ENCODE results near the gene SORL1-AS1.

SORL1-AS1 gene

DNA sequence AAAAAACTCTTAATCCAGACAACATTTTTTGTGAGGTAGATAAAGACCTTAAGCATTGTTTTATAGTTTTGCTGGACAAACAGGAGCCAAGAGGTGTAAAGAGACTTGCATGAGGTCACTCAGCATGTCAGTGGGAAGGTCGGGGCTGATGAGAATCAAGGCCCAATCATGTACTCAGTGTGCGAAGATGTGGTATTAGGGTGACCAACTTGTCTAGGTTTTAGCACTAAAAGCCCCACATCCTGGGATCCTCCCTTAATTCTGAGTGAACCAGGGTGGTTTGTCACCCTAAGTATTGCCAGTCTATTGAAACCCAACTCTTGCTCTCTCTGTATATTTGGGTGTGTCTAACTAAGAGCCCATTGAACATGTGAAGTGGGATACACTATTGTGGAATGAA, 19.5 kb upstream of the SORL1-AS1 start:
- H3K36me3 ChIP-seq, result no peaks in the 10 kb centered on the region; the same call in 1 of the 2 replicates
- TF ChIP-seq, protein P1, sequence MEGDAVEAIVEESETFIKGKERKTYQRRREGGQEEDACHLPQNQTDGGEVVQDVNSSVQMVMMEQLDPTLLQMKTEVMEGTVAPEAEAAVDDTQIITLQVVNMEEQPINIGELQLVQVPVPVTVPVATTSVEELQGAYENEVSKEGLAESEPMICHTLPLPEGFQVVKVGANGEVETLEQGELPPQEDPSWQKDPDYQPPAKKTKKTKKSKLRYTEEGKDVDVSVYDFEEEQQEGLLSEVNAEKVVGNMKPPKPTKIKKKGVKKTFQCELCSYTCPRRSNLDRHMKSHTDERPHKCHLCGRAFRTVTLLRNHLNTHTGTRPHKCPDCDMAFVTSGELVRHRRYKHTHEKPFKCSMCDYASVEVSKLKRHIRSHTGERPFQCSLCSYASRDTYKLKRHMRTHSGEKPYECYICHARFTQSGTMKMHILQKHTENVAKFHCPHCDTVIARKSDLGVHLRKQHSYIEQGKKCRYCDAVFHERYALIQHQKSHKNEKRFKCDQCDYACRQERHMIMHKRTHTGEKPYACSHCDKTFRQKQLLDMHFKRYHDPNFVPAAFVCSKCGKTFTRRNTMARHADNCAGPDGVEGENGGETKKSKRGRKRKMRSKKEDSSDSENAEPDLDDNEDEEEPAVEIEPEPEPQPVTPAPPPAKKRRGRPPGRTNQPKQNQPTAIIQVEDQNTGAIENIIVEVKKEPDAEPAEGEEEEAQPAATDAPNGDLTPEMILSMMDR (IDR thresholded peaks at IDR 0.05; ENCODE audit: low read depth, low read length), result no peak
- H3K4me1 ChIP-seq, result peaks cover 3% of the 10 kb centered on the region; the same call in 1 of the 2 replicates
- no peaks in the 10 kb centered on the region for H3K27me3 ChIP-seq
- DNase-seq, result no peak
- no peak overlapping the region for H3K4me3 ChIP-seq (ENCODE audit: low read depth, low read length)
- no peaks in the 10 kb centered on the region for H3K9me3 ChIP-seq

DNA sequence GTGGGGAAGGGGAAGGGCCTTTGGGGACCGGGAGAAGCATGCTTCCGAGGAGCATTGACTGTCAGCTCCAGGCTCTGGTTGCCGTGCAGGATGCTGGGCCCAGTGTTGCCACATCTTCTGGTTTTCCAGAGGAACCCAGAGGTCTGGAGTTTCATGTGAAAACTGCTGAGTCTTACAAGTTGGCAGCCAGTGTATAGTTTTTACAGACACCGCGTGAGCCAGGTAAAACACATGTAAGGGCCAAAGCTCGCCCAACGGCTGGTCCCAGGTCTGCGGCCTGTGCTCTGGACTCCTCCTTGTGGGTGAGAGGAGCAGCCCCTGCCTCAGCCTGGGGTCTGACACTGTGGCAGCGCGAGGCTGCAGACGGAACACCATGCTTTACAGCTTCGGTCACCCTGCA, 18.4 kb upstream of the SORL1-AS1 start:
- Histone ChIP-seq H3K4me1 (peaks cover 12% of the 10 kb centered on the region), H3K36me3 (no peaks in the 10 kb centered on the region; the same call in 1 of the 2 replicates), H3K9me3 (no peaks in the 10 kb centered on the region), H3K4me3 (ENCODE audit: low read depth, low read length) (no peak overlapping the region), H3K27me3 (no peaks in the 10 kb centered on the region)
- no peak for DNase-seq
- TF ChIP-seq, protein P1 (IDR thresholded peaks at IDR 0.05; ENCODE audit: low read depth, low read length), result no peak

DNA sequence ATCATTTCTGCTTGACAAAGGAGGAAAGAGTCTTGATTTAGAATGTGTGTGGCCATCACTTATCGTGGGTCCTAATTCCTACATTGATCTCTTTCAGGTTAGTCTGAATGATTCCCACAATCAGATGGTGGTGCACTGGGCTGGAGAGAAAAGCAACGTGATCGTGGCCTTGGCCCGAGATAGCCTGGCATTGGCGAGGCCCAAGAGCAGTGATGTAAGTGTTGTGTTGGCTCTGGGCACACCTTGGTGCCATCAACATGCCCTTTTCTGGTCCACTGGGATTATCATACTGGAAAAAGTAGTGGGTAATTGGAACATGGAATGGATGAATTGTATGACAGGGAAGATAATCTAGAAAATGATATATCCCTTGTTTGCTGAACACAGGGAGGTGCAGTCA, 17.1 kb upstream of the SORL1-AS1 start:
- no peak overlapping the region for H3K4me3 ChIP-seq (ENCODE audit: low read depth, low read length)
- H3K4me1 ChIP-seq, result peaks cover 24% of the 10 kb centered on the region
- no peak for DNase-seq
- H3K36me3 ChIP-seq, result no peaks in the 10 kb centered on the region; the same call in 1 of the 2 replicates
- H3K27me3 ChIP-seq, result no peaks in the 10 kb centered on the region
- no peaks in the 10 kb centered on the region for H3K9me3 ChIP-seq
- TF ChIP-seq, protein P1 (IDR thresholded peaks at IDR 0.05; ENCODE audit: low read depth, low read length), result no peak

DNA sequence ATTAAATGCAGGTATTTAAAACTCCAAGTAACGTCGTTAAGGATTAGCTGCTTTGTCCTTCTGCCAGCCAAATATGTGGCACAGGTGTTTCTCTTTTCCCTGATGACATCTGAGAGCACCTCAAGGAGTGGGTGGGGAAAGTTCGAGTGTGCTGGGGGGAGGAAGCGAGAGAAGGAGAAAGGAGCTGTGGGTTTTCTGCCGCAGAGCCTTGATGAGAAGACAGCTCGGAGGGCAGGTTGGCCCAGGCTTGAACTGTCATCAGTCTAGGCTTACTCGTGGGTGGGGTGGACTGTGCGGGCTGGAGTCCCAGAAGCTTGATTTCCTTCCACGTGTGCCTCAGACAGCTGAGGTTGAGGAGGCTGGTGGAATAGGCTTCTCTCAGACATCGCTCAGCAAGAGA, 15.2 kb upstream of the SORL1-AS1 start:
- no peak for DNase-seq
- TF ChIP-seq, protein P1 (IDR thresholded peaks at IDR 0.05; ENCODE audit: low read depth, low read length), result no peak
- peaks cover 38% of the 10 kb centered on the region for H3K4me1 ChIP-seq
- no peaks in the 10 kb centered on the region for H3K9me3 ChIP-seq
- no peaks in the 10 kb centered on the region for H3K27me3 ChIP-seq
- H3K4me3 ChIP-seq (ENCODE audit: low read depth, low read length), result no peak overlapping the region
- H3K36me3 ChIP-seq, result no peaks in the 10 kb centered on the region; the same call in 1 of the 2 replicates

DNA sequence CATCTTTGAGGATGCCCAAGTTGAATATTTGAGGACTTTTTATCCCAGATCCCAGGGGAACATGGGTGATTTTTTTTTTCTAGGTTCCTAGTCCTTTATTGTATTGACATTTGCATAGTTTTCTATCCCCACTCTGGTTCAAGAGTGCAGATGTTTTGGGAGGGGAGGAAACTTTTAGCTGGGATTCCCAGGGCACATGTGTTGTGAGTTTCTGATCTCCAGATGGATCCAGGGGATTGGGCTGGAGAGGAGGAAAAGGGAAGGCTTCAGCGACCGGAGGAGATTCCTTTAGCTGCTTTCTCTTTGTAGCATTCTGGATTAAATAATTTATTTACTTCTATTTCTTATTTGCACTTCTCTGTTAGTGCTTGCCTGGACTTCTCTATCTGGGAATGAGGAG, 14.7 kb upstream of the SORL1-AS1 start:
- DNase-seq, result no peak
- TF ChIP-seq, protein P1 (IDR thresholded peaks at IDR 0.05; ENCODE audit: low read depth, low read length), result no peak
- Histone ChIP-seq H3K9me3 (no peaks in the 10 kb centered on the region), H3K36me3 (no peaks in the 10 kb centered on the region; the same call in 1 of the 2 replicates), H3K27me3 (no peaks in the 10 kb centered on the region), H3K4me3 (ENCODE audit: low read depth, low read length) (no peak overlapping the region), H3K4me1 (peaks cover 38% of the 10 kb centered on the region)

DNA sequence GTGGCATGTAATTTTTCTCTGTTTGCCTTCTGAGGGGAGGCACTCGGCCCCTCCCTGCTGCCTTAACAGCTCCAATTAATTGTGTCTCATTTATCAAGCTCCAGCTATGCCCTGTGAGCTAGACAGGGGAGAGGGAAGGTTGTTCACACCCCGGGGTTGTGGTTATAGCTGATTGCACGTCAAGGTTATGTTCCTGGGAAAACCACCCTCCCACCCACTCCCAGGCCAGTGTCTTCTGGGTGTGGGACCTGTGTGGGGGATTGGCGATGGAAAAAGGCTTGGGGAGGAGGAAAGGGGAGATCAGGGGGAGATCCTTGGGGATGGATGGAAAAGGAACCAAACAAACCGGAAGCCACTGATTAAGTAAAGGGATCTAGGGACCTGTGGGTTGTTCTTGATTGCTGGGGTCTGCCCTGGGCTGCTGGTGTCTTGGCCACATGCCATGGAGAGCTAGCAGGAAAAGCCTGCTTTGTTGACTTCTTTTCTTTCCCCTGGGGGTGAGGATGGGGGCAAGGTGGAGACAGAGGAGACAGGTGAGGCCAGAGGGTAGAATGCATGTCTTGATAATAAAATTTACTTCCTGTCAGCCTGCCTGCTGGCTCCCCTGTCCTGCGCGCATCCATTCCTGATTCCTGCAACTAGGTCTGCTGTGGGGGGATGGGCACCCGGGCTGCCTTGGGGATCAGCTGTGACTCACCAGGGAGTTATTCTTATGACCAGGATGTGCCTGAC, 13.5 kb upstream of the SORL1-AS1 start:
- peak overlapping the region; percentile 9; the same call in 1 of the 2 replicates for H3K4me3 ChIP-seq (ENCODE audit: low read depth, low read length)
- TF ChIP-seq, protein P1 (IDR thresholded peaks at IDR 0.05; ENCODE audit: low read depth, low read length), result no peak
- H3K4me1 ChIP-seq, result peaks cover 38% of the 10 kb centered on the region
- H3K9me3 ChIP-seq, result no peaks in the 10 kb centered on the region
- no peaks in the 10 kb centered on the region for H3K27me3 ChIP-seq
- no peaks in the 10 kb centered on the region; the same call in 1 of the 2 replicates for H3K36me3 ChIP-seq
- DNase-seq, result peak; percentile 98
